Gastrocnemius medialis (tissue), 4 donors: Measurements from ENCODE around the gene TRO.

Experiments used
- CTCF ChIP-seq, 5 experiments: fragments of 450-650 bp in 3 of 5; fragments of 200-600 bp in 2 of 5; sonication (generic) in 2 of 5; IDR thresholded peaks in 4 of 5; conservative IDR thresholded peaks in 1 of 5; 1 replicate in 4 of 5; 2 replicates in 1 of 5; pipeline ENCODE4 v1.5.1; 2016 to 2019; ENCODE audit warnings: antibody characterized with exemption in 5 of 5, mild to moderate bottlenecking in 3 of 5, moderate library complexity in 3 of 5
- POLR2A ChIP-seq, 2 donors: fragments of 450-650 bp; IDR thresholded peaks; one replicate each; pipeline ENCODE4 v1.6.1; 2017; ENCODE audit warnings: antibody characterized with exemption in 2 of 2, mild to moderate bottlenecking in 2 of 2, moderate library complexity in 2 of 2

GRCh38 chrX:54980334-54980733 is 59.7 kb downstream of the TRO start:
- TF ChIP-seq POLR2A (IDR thresholded peaks at IDR 0.05) (no peak), CTCF (IDR thresholded peaks at IDR 0.05 in 4 of 5, conservative IDR thresholded peaks at IDR 0.05 in 1 of 5) (no peak)
